WTC11 (cell line): Measurements from ENCODE around the gene NOXA1.

Experiments
- CREB1 ChIP-seq: sonication (generic); formaldehyde crosslinking; IDR thresholded peaks from 2 replicates; pipeline ENCODE4 v1.8.0; 2023; ENCODE audit warnings: mild to moderate bottlenecking, missing genetic modification reagents
- CTCF ChIP-seq: fragments of 200-600 bp; IDR thresholded peaks from 2 replicates; pipeline ENCODE4 v1.8.0; 2022; ENCODE audit warnings: antibody characterized with exemption
- FOXP1 ChIP-seq: sonication (generic); formaldehyde crosslinking; IDR thresholded peaks from 2 replicates; pipeline ENCODE4 v1.8.0; 2022; ENCODE audit warnings: missing genetic modification reagents, mild to moderate bottlenecking, moderate library complexity, borderline replicate concordance
- IRF1 ChIP-seq: sonication (generic); formaldehyde crosslinking; IDR thresholded peaks from 2 replicates; pipeline ENCODE4 v1.8.0; 2023; ENCODE audit warnings: missing genetic modification reagents
- KAT7 ChIP-seq: sonication (generic); formaldehyde crosslinking; IDR thresholded peaks from 2 replicates; pipeline ENCODE4 v1.8.1; 2023; ENCODE audit warnings: missing genetic modification reagents, mild to moderate bottlenecking, borderline replicate concordance
- MAX ChIP-seq: sonication (generic); formaldehyde crosslinking; IDR thresholded peaks from 2 replicates; pipeline ENCODE4 v1.8.0; 2022; ENCODE audit warnings: mild to moderate bottlenecking, missing genetic modification reagents
- NFATC4 ChIP-seq: fragments of 250-450 bp; sonication (Bioruptor Pico); IDR thresholded peaks from 2 replicates; pipeline ENCODE4 v1.9.0; 2021; ENCODE audit warnings: mild to moderate bottlenecking
- NR2C2 ChIP-seq: sonication (generic); formaldehyde crosslinking; IDR thresholded peaks from 2 replicates; pipeline ENCODE4 v1.8.0; 2022; ENCODE audit warnings: mild to moderate bottlenecking, missing genetic modification reagents
- TCF7 ChIP-seq: sonication (generic); formaldehyde crosslinking; IDR thresholded peaks from 2 replicates; pipeline ENCODE4 v1.8.0; 2022; ENCODE audit warnings: mild to moderate bottlenecking, low read depth, missing genetic modification reagents, moderate library complexity
- ZNF671 ChIP-seq: fragments of 250-450 bp; sonication (Bioruptor Pico); IDR thresholded peaks from 2 replicates; pipeline ENCODE4 v1.8.0; 2021; ENCODE audit warnings: mild to moderate bottlenecking
- TF ChIP-seq, protein P1 (sequence below): fragments of 250-450 bp; sonication (Bioruptor Pico); conservative IDR thresholded peaks from 2 replicates; pipeline ENCODE4 v1.9.0; 2021; ENCODE audit warnings: mild to moderate bottlenecking
- TF ChIP-seq, protein P2 (sequence below): sonication (generic); formaldehyde crosslinking; IDR thresholded peaks from 2 replicates; pipeline ENCODE4 v1.8.1; 2023; ENCODE audit warnings: mild to moderate bottlenecking, missing genetic modification reagents, moderate library complexity
- TF ChIP-seq, protein P3 (sequence below): sonication (generic); formaldehyde crosslinking; IDR thresholded peaks from 2 replicates; pipeline ENCODE4 v1.8.0; 2022; ENCODE audit warnings: mild to moderate bottlenecking, missing genetic modification reagents

DNA sequence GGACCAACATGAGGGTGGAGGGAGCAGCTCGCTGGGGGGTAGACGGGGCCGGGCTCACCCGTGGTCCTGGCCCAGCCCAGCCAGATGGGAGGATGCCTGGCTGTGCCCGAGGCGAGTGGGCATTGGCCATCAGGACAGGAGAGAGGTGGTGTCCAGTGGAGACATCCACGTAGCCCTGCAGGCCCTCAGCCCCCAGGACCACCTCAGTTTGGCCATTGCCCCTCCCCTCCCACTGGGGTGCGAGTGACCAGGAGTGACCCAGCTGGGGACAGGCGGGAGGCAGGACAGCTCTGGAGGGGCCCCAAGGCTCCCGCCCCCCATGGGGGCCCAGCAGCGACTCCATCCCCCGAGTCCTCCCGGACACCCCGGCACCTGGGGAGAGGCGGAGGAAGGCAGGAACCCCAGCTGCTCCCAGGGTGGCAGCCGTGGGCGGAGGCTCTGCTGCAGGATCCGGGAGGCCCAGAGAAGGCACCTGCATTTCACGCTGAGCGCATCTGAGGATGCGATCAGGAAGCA, 8.3 kb downstream of the NOXA1 start:
- no peak for TF ChIP-seq MAX (CRISPR knock-in tag)
- TF ChIP-seq CTCF: no peak
- no peak for TF ChIP-seq TCF7
- TF ChIP-seq ZNF671 (CRISPR knock-in tag): no peak
- TF ChIP-seq NR2C2 (CRISPR knock-in tag): no peak
- TF ChIP-seq FOXP1 (CRISPR knock-in tag): no peak
- TF ChIP-seq CREB1 (CRISPR knock-in tag): no peak
- TF ChIP-seq KAT7 (CRISPR knock-in tag): no peak
- TF ChIP-seq, protein P1, sequence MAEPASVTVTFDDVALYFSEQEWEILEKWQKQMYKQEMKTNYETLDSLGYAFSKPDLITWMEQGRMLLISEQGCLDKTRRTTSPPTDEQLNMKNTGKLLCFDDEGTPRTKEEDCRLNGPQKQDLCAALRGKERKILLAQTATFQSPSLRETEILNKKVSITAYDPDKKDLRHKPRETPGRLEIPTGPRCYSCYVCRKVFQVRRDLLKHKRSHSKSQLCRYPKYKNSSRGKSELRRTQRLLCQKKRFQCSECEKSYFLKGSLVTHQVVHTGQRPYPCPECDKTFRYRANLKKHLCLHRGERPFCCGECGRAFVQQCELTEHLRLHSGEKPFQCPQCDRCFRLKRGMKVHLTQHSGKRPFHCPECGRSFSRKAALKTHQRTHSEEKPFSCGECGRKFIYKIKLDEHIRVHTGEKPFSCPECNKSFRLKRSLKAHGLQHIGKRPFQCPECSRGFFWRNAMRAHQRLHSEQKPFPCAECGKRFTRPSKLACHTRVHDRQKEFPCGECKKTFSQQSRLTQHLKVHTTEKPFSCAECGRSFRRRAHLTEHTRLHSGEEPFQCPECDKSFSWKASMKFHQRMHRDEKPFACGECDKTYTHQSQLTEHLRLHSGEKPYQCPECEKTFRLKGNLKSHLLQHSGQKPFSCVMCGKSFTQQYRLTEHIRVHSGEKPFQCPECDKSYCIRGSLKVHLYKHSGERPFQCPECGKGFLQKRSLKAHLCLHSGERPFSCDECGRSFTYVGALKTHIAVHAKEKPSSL: no peak
- no peak for TF ChIP-seq NFATC4
- TF ChIP-seq, protein P2, sequence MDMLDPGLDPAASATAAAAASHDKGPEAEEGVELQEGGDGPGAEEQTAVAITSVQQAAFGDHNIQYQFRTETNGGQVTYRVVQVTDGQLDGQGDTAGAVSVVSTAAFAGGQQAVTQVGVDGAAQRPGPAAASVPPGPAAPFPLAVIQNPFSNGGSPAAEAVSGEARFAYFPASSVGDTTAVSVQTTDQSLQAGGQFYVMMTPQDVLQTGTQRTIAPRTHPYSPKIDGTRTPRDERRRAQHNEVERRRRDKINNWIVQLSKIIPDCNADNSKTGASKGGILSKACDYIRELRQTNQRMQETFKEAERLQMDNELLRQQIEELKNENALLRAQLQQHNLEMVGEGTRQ (CRISPR knock-in tag): no peak
- no peak for TF ChIP-seq IRF1 (CRISPR knock-in tag)
- TF ChIP-seq, protein P3, sequence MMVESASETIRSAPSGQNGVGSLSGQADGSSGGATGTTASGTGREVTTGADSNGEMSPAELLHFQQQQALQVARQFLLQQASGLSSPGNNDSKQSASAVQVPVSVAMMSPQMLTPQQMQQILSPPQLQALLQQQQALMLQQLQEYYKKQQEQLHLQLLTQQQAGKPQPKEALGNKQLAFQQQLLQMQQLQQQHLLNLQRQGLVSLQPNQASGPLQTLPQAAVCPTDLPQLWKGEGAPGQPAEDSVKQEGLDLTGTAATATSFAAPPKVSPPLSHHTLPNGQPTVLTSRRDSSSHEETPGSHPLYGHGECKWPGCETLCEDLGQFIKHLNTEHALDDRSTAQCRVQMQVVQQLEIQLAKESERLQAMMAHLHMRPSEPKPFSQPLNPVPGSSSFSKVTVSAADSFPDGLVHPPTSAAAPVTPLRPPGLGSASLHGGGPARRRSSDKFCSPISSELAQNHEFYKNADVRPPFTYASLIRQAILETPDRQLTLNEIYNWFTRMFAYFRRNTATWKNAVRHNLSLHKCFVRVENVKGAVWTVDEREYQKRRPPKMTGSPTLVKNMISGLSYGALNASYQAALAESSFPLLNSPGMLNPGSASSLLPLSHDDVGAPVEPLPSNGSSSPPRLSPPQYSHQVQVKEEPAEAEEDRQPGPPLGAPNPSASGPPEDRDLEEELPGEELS (CRISPR knock-in tag): no peak
